MV-4-11 (cell line): ENCODE results near the gene PHRF1.
A peak's percentile ranks its signal among the peaks of the same experiment; 100 is the strongest.

ENCODE experiments used
- DNase-seq: peaks from one replicate; lab custom pipeline; 2025; lab: John Stamatoyannopoulos, UW

Gene PHRF1

DNA sequence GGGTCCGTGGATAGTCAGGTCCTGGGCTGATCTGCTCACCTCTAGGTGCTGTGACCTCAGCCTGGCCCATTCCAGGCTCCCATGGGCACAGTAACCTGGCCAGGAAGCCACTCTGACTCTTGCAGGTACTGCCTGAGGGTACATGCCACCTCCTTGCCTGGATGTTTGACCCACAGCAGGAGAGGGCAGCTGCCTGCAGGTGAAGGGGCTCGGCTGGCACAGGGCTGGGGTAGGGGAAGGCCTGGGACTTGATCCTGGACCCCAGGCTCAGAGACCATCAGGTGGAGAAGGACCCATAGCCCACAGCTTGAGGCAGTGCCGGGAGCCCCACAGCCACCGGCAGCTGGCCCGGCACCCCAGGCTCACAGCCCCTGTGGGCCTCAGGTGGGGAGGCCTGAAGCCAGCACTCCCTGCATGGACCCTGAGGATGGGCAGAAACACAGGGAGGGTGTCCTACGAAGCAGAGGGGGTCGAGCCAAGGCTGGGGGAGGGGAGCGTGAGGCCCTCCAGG lies 36.2 kb upstream of the PHRF1 start:
- DNase-seq, result no peak

- no peak for DNase-seq
These were observed 35.5 kb upstream of the PHRF1 start for GRCh38 chr11:540583-541432.

DNA sequence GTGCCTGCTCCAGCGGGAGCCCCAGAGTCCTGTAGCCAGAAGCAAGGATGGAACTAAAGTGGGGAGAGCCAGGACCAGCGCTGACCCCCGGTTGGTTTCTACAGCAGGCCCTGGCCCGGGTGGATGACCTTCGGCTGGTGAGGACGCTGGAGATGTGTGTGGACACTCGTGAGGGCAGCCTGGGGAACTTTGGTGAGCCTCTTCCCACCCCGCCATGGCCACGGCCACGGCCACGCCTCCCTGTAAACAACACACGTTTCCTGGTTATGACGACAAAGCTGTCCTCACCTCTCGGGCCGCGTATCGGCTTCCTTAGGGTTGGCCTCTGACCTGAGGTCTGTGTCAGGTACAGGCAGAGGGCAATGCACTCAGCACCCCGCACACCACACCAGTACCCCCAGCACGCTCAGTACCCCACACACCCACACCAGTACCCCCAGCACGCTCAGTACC lies 34.8 kb upstream of the PHRF1 start:
- DNase-seq, result no peak

GRCh38 chr11:544817-545166 lies 31.5 kb upstream of the PHRF1 start:
- no peak for DNase-seq

DNA sequence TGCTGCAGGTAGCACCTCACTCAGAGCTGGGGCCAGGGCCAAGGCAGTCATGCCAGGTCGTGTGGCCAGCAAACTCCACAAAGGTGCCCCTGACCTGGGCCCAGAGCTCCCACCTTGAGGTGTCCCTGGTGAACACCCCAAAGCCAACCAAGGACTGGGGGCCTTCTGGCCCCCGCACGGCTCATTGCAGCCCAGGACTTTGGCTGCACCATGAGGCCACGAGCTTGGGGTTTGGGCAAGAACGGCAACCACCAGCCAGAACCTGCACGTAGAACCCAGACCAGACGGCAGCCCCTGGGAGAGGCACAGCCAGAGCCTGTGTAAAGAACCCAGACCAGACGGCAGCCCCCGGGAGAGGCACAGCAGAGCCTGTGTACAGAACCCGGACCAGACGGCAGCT lies 31.1 kb upstream of the PHRF1 start:
- no peak for DNase-seq

GRCh38 chr11:548700-549603 lies 27.3 kb upstream of the PHRF1 start:
- no peak for DNase-seq

- no peak for DNase-seq
These were observed 26.1 kb upstream of the PHRF1 start for GRCh38 chr11:550021-550745.

DNA sequence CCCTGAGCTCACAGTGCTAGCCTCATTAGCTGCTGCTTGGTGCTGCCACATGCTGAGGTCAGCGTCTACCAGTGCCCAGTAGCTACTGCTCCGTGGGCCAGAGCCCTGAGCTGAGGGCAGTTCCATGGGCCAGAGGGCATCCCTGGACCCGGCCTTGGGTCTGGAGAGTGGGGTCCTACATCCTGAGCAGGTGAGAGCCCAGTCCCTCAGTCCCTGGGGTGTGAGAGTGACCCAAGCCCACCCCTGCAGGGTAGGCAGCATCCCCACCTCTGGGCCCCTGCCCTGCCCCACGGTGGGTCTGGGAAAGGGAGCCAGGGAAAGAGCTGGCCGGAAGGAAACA lies 25.6 kb upstream of the PHRF1 start:
- no peak for DNase-seq

DNA sequence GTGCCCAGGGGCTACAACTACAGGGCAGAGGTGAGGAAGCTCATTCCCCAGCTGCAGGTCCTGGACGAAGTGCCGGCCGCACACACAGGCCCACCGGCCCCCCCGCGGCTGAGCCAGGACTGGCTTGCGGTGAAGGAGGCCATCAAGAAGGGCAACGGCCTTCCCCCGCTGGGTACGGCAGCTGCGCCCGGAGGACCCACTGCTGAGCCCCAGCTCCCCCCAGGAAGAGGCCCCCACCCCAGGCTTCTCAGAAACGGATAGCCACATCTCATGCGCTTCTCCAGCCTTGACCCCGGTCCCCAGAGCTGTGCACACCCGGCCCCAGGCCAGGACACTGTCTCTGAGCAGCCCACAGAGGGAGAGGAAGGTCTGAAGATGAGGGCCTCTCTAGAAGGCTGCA lies 25.1 kb upstream of the PHRF1 start:
- DNase-seq, result no peak

DNA sequence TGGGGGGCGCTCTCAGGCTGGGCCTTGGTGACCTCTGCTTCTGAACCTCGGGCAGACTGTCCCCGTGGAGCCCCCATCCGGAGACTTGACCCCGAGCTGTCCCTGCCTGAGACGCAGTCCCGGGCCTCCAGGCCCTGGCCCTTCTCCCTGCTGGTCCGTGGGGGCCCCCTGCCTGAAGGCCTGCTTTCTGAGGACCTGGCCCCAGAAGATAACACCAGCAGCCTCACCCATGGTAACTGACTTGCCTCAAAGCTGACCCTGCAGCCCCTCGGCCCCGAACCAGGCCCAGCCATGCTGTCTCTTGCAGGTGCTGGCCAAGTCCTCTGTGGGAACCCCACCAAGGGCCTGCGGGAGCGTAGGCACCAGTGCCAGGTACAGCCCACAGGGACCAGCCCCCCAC lies 24.7 kb upstream of the PHRF1 start:
- no peak for DNase-seq

GRCh38 chr11:553083-553987 lies 22.9 kb upstream of the PHRF1 start:
- no peak for DNase-seq

DNA sequence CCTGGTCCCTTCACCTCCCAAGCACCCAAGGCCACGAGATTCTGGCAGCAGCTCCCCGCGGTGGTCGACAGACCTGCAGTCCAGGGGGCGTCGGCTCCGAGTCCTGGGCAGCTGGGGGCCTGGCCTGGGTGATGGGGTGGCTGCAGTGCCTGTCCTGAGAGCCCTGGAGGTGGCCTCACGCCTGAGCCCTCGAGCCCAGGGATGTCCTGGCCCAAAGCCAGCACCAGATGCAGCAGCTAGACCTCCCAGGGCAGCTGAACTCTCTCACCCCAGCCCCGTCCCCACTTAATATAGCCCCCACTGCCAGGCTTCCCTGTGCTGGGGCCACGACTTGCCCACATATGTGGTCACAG lies 22.3 kb upstream of the PHRF1 start:
- no peak for DNase-seq

- DNase-seq, result peak; percentile 30
These were observed 21.6 kb upstream of the PHRF1 start for GRCh38 chr11:554428-555226.

- DNase-seq, result no peak
These were observed 21.0 kb upstream of the PHRF1 start for GRCh38 chr11:555227-555779.

- DNase-seq, result no peak
These were observed 20.2 kb upstream of the PHRF1 start for GRCh38 chr11:555780-556661.

DNA sequence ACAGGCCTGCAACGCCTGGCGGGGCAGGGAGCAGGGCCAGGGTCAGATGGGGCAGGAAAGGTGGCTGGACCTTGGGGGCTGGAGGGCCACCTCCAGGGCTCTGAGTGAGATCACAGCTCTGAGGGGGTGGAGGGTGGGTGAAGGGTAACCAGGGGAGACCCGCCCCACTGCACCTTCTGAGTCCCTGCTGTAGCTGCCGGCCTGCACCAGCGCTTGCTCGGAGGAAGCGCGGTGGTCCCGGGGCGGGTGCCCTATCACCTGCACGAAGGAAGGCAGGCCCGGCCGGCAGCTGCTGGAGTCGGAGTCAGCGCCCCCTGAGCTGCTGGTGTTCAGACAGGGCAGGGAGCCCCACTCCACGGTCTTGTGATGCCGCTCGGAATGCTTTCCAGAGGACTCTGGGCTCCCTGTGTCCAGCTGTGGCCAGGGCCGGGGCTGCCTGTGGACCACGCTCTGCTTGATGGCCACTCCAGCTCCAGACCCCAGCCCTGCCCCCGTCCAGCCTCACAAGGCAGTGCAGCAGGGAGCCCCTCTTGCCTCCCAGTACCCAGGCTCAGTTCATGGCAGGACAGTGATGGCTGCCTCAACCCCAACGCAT lies 19.5 kb upstream of the PHRF1 start:
- no peak for DNase-seq

GRCh38 chr11:557328-558132 lies 18.7 kb upstream of the PHRF1 start:
- DNase-seq, result no peak

- no peak for DNase-seq
These were observed 17.8 kb upstream of the PHRF1 start for GRCh38 chr11:558503-558902.
